ENCODE results near the gene SELENOT.
"Not testable (repeated sequence)": the region's sequence is repeated elsewhere in the genome, so short reads cannot be mapped to it uniquely, and the experiment has no call there.

SELENOT gene

GRCh38 chr3:150603153-150603979 is at the start of gene SELENOT:
TSS of gene SELENOT (plus strand) at chr3:150603321. CDS start at chr3:150603363, 42 bp downstream.
- peak; percentile 96 for DNase-seq

- no peak for DNase-seq
Measured at GRCh38 chr3:150555859-150556436, 47.2 kb upstream of the SELENOT start.

- DNase-seq, result no peak
Measured at GRCh38 chr3:150556792-150557191, 46.3 kb upstream of the SELENOT start.

GRCh38 chr3:150557725-150558124 is 45.4 kb upstream of the SELENOT start:
- DNase-seq, result no peak

- no peak for DNase-seq
Measured at GRCh38 chr3:150564243-150564642, 38.9 kb upstream of the SELENOT start.

GRCh38 chr3:150567328-150567727 is 35.8 kb upstream of the SELENOT start:
- no peak for DNase-seq

- no peak for DNase-seq
Measured at GRCh38 chr3:150577855-150578254, 25.3 kb upstream of the SELENOT start.

- DNase-seq, result no peak
Measured at GRCh38 chr3:150581174-150581573, 21.9 kb upstream of the SELENOT start.

GRCh38 chr3:150582620-150583019 is 20.5 kb upstream of the SELENOT start:
- no peak for DNase-seq

- DNase-seq, result no peak
Measured at GRCh38 chr3:150583028-150583427, 20.1 kb upstream of the SELENOT start.

- DNase-seq, result no peak
Measured at GRCh38 chr3:150588027-150588830, 14.9 kb upstream of the SELENOT start.

GRCh38 chr3:150589759-150590158 is 13.4 kb upstream of the SELENOT start:
- DNase-seq, result no peak

GRCh38 chr3:150594150-150594549 is 9.0 kb upstream of the SELENOT start:
- no peak for DNase-seq

- no peak for DNase-seq
Measured at GRCh38 chr3:150597646-150598045, 5.5 kb upstream of the SELENOT start.

GRCh38 chr3:150599611-150600297 is 3.4 kb upstream of the SELENOT start:
- peak; percentile 32 for DNase-seq

- DNase-seq, result not testable (repeated sequence)
Measured at GRCh38 chr3:150600647-150601530, 2.2 kb upstream of the SELENOT start.

- DNase-seq, result no peak
Measured at GRCh38 chr3:150602426-150603152, 532 bp upstream of the SELENOT start.

- DNase-seq, result no peak
Measured at GRCh38 chr3:150603980-150604319, 829 bp downstream of the SELENOT start.

- peak; percentile 23 for DNase-seq
Measured at GRCh38 chr3:150605998-150606641, 3.0 kb downstream of the SELENOT start.

GRCh38 chr3:150607267-150608065 is 4.3 kb downstream of the SELENOT start:
- DNase-seq, result no peak

All from CD4-positive, alpha-beta T cell treated with Interleukin-15 for 1 hour (primary cell).